T-helper 1 cell treated with Interleukin-12 subunit alpha and Interleukin-12 subunit beta and Interleukin-4 antibody, amounts not matched to agents 30 μg/mL and 1 μg/mL, for 36 hours (primary cell): ENCODE data around the gene SLC10A3.

Experiments used
- H3K27ac Mint-ChIP-seq: one replicate; pipeline ENCODE4 v1.8.0; 2021; ENCODE audit warnings: mild to moderate bottlenecking, mixed read lengths
- H3K27me3 Mint-ChIP-seq: one replicate; pipeline ENCODE4 v1.8.0; 2021; ENCODE audit warnings: low read depth, mixed read lengths
- H3K36me3 Mint-ChIP-seq: one replicate; pipeline ENCODE4 v1.8.0; 2021; ENCODE audit warnings: low read depth, mixed read lengths
- H3K4me1 Mint-ChIP-seq: one replicate; pipeline ENCODE4 v1.8.0; 2021; ENCODE audit warnings: low read depth, mixed read lengths
- H3K4me3 Mint-ChIP-seq: one replicate; pipeline ENCODE4 v1.8.0; 2021; ENCODE audit warnings: mild to moderate bottlenecking, moderate library complexity, mixed read lengths
- H3K9me3 Mint-ChIP-seq: one replicate; pipeline ENCODE4 v1.8.0; 2021; ENCODE audit warnings: mixed read lengths

The SLC10A3 gene

DNA sequence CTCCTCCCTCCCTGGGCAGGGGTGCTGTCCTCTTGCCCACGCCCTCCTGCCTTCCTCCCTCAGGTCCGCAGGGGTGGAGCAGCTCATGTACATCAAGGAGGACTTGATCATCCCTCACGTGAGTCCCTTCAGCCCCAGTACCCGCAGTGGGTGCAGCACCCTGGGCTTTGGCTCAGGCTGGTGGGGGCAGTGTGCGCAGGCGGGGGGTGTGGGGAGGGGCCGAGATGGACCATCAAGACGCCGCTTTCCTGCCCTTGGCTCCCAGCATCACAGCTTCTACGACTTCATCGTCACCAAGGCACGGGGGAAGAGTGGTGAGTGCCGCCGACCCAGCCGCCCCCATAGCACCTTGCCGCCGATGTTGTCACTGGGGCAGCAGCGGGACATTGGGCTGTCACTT lies 40.8 kb downstream of the SLC10A3 start:
- Mint-ChIP-seq H3K4me1 (peaks cover 11% of the 10 kb centered on the region), H3K4me3 (no peak overlapping the region), H3K9me3 (no peaks in the 10 kb centered on the region), H3K27ac (no peak overlapping the region), H3K27me3 (no peaks in the 10 kb centered on the region), H3K36me3 (peaks cover 13% of the 10 kb centered on the region)

DNA sequence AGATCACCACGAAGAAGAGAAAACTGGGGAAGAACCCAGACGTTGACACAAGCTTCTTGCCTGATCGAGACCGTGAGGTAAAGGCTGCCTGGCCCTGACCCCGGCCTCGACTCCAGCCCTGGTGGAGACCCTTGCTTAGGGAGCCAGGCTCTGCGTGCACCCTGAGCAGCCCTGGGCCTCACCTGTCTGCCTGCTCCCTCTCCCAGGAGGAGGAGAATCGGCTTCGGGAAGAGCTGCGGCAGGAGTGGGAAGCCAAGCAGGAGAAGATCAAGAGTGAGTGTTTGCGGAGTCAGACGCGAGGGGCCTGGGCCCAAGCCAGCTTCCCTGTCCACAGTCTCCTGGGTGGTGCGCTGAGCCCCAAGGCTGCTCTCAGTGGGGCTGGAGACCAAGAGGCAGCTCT lies 41.9 kb downstream of the SLC10A3 start:
- H3K27ac Mint-ChIP-seq, result no peak overlapping the region
- peaks cover 11% of the 10 kb centered on the region for H3K4me1 Mint-ChIP-seq
- H3K36me3 Mint-ChIP-seq, result peaks cover 13% of the 10 kb centered on the region
- H3K4me3 Mint-ChIP-seq, result no peak overlapping the region
- no peaks in the 10 kb centered on the region for H3K27me3 Mint-ChIP-seq
- H3K9me3 Mint-ChIP-seq, result no peaks in the 10 kb centered on the region

DNA sequence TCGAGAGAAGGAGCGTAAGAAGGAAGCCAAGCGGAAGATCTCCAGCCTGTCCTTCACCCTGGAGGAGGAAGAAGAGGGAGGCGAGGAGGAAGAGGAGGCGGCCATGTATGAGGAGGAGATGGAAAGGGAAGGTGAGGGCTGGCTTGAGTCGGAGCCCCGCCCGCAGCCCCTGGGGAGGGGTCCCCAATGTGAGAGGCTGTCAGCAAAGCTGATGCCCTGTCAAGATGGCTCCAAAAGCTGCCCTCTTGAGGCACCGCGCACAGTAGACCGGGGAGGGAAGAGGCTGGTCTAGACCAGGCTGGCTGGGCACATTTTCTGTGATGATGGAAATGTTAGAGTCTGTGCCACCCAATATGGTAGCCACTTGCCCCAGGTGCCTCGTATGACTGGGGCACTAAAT lies 44.0 kb downstream of the SLC10A3 start:
- H3K4me3 Mint-ChIP-seq, result peak overlapping the region; percentile 37
- H3K9me3 Mint-ChIP-seq, result no peaks in the 10 kb centered on the region
- no peak overlapping the region for H3K27ac Mint-ChIP-seq
- peaks cover 6% of the 10 kb centered on the region for H3K36me3 Mint-ChIP-seq
- H3K27me3 Mint-ChIP-seq, result no peaks in the 10 kb centered on the region
- H3K4me1 Mint-ChIP-seq, result peaks cover 16% of the 10 kb centered on the region

DNA sequence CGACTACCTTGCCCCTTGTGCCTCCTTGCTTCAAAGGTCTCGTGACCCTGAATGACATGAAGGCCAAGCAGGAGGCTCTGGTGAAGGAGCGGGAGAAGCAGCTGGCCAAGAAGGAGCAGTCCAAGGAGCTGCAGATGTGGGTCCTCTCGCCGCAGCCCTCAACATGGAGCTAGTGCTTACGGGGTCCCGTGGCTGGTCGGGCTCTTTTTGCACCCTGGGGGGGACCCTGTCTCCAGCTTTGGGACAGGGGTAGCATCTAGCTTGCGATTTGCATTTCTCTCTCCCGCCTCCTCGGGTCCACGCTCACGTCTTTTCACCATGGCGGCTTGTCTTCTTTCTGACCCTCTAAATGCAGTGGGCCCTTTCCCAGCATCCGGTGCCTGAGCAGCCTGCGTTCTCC lies 44.7 kb downstream of the SLC10A3 start:
- peak overlapping the region; percentile 37 for H3K4me3 Mint-ChIP-seq
- H3K36me3 Mint-ChIP-seq, result peaks cover 6% of the 10 kb centered on the region
- H3K4me1 Mint-ChIP-seq, result peaks cover 16% of the 10 kb centered on the region
- H3K27me3 Mint-ChIP-seq, result no peaks in the 10 kb centered on the region
- no peak overlapping the region for H3K27ac Mint-ChIP-seq
- no peaks in the 10 kb centered on the region for H3K9me3 Mint-ChIP-seq

DNA sequence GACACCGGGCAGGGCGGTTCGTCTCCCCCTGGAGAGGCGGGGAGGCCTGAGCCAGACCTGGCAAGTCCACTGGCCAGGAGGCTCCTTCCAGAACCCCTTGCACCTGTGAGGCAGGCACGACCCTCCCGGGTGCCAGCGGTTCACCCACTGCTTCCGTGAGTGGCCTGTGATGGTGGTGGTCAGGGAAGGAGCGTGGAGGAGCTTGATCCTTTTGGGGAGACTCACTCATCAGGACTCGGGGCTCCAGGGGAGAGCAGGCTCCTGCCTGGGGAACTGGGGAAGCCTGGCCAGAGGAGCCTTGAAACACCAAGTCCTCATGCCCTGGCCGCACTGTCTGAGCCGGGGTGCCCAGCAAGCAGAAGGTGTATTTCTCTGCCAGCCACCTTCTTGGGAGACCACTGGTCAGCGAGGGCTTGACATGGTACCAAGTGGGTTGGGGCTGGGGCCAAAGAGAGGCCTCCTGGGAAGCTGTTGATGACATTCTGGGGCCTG lies 45.6 kb downstream of the SLC10A3 start:
- no peaks in the 10 kb centered on the region for H3K27me3 Mint-ChIP-seq
- H3K36me3 Mint-ChIP-seq, result peaks cover 6% of the 10 kb centered on the region
- peak overlapping the region; percentile 25 for H3K4me3 Mint-ChIP-seq
- no peak overlapping the region for H3K27ac Mint-ChIP-seq
- H3K9me3 Mint-ChIP-seq, result no peaks in the 10 kb centered on the region
- peaks cover 16% of the 10 kb centered on the region for H3K4me1 Mint-ChIP-seq

DNA sequence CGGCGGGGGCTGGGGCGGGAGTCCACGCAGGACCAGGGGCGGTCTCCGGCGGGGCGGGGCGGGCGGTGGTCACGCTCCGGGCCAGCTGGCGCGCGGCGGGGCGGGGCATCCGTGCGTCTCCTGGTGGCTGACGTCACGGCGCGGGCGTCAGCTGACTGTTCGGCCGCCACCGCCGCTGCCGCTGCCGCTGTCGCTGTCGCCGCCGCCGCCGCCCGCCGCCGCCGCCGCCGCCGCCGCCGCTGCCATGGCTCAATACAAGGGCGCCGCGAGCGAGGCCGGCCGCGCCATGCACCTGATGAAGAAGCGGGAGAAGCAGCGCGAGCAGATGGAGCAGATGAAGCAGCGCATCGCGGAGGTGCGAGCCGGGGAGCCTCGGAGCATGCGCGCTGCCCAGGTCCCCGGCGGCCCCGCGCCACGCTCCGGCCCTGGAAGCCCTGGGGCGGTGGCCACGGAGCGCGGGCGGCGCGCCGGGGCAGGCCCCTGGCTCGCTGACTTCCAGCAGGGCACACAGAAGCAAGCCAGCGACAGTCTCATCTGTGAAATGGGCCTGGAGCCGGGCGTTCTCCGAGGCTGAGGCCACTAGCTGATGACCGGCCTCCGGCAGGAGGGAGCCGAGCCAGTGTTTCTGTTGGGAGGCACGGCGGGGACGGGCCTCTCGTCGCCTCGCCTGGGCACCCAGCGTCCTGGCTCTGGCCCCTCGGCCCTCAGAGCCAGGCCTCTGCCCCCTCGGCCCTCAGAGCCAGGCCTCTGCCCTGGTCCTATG lies 46.3 kb downstream of the SLC10A3 start, which contains the start of gene FAM50A:
Gene FAM50A (plus strand): TSS at position 150 of the 763 bp plus-strand sequence. CDS start 95 bp downstream, at position 245.
- H3K27ac Mint-ChIP-seq, result peak within 1 kb of the TSS; percentile 79
- H3K36me3 Mint-ChIP-seq, result peaks cover 6% of the 10 kb centered on the region
- peak within 1 kb of the TSS; percentile 77 for H3K4me3 Mint-ChIP-seq
- no peaks in the 10 kb centered on the region for H3K27me3 Mint-ChIP-seq
- no peaks in the 10 kb centered on the region for H3K9me3 Mint-ChIP-seq
- H3K4me1 Mint-ChIP-seq, result peaks cover 16% of the 10 kb centered on the region

DNA sequence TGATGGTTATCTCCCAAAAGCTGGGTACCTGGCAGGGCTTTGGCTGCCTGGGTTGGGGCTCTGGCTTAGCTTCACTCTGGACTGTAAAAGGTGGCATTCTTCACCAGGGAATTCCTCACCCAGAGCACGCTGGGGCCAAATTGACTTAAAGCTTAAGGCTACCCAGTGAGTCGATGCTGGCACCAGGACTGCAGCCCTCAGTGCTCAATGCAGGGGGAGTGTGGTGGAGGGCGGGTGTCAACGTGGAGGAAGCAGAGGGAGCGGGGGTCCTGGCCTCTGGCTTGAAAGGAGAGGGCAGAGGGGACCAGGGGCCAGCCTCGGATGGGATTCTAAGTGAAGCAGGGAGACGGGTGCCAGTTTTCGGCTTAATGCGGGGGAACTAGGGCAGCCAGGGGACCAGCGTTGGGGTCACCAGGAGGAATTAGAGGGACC lies 46.9 kb downstream of the SLC10A3 start:
- peaks cover 16% of the 10 kb centered on the region for H3K4me1 Mint-ChIP-seq
- H3K36me3 Mint-ChIP-seq, result peaks cover 9% of the 10 kb centered on the region
- peak overlapping the region; percentile 79 for H3K27ac Mint-ChIP-seq
- no peaks in the 10 kb centered on the region for H3K9me3 Mint-ChIP-seq
- no peaks in the 10 kb centered on the region for H3K27me3 Mint-ChIP-seq
- peak overlapping the region; percentile 77 for H3K4me3 Mint-ChIP-seq

DNA sequence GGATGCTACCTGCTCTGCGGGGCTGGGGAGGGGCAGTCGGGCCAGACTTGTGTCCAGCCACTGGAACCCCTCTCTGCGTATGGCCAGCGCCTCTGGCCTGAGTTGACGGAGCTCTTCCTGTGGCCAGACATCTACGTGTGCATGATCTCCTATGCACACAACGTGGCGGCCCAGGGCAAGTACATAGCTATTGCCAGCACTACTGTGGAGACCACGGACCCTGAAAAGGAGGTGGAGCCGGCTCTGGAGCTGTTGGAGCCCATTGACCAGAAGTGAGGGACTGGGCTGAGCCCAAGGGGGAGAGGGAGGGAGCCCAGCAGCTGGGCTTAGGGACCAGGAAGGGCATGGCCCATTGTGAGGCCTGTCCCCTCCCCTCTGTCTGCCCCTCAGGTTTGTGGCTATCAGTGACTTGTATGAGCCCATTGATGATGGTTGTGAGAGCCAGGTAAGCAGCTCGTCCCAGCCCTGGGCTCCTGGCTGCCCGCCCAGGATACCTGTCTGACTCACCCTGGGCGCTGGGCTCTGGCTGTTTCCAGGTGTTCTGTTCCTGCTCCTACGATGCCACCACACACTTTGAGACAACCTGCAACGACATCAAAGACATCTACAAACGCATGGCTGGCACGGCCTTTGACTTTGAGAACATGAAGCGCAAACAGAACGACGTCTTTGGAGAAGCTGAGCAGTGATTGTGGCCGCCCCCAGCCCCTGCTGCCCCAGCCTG lies 48.3 kb downstream of the SLC10A3 start:
- Mint-ChIP-seq H3K27me3 (no peaks in the 10 kb centered on the region), H3K4me3 (no peak overlapping the region), H3K9me3 (no peaks in the 10 kb centered on the region), H3K4me1 (peaks cover 19% of the 10 kb centered on the region), H3K27ac (no peak overlapping the region), H3K36me3 (peaks cover 8% of the 10 kb centered on the region)

DNA sequence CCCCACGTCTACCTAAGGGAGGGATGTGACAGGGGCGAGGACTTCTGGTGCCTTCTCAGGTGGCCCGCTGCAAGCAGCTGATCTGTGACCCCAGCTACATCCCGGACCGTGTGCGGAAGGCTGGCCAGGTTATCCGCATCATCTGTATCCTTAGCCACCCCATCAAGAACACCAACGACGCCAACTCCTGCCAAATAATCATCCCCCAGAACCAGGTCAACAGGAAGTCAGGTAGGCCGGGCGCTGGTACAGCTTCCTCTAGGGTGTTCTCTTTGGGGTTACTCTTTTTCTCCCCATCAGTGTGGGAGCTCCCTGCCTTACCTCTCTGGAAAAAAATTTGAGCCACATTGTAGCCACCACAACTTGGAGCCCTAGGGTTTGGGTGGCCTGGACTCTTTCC lies 48.9 kb downstream of the SLC10A3 start:
- no peaks in the 10 kb centered on the region for H3K9me3 Mint-ChIP-seq
- no peak overlapping the region for H3K4me3 Mint-ChIP-seq
- H3K27me3 Mint-ChIP-seq, result no peaks in the 10 kb centered on the region
- peaks cover 5% of the 10 kb centered on the region for H3K36me3 Mint-ChIP-seq
- H3K4me1 Mint-ChIP-seq, result peaks cover 16% of the 10 kb centered on the region
- H3K27ac Mint-ChIP-seq, result peak overlapping the region; percentile 26

DNA sequence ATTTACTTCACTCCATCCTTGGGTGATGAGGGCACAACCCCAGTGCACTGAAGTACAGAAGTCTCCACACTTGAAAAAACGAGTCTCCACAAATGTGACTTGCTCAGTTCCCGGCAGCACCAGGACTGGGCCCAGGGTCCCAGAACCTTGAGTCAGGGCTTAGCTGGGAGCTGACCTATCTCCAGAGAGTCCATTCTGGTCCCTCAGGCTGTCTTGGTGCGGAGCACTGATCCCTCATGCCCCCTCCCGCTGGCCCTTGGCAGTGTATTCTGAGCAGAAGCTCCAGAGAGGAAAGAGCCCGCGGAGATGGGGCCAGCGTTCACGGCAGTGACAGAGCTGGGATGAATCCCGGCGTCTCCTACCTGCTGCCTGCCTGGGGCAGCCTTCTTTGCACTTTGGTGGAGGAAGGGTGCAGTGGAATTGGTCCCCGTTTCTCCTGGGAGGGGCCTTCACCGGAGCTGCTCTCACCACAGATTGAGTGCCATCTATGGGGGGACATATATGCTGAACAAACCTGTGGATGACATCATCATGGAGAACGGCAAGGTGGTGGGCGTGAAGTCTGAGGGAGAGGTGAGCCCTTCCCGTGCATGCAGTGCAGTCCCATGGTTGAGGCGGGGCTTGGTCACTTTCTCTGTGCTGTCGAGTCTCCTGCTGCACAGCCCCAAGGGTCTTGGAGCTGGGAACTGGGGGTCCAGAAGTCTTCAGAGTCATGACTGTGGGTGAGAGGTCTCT lies 49.6 kb downstream of the SLC10A3 start:
- Mint-ChIP-seq H3K4me1 (peaks cover 15% of the 10 kb centered on the region), H3K27me3 (no peaks in the 10 kb centered on the region), H3K4me3 (no peak overlapping the region), H3K36me3 (peaks cover 5% of the 10 kb centered on the region), H3K9me3 (no peaks in the 10 kb centered on the region), H3K27ac (no peak overlapping the region)

DNA sequence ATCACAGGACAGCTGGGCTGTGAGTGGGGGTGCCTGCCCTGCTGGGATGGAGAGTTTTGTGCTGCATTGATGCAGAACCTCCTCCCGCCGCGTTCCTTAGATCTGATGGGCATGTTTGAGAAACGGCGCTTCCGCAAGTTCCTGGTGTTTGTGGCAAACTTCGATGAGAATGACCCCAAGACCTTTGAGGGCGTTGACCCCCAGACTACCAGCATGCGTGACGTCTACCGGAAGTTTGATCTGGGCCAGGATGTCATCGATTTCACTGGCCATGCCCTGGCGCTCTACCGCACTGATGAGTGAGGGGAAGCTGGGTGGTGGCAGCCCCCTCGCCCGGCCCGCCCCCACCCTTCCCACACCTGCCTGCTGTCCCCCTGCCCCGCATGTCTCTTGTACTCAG lies 50.6 kb downstream of the SLC10A3 start:
- Mint-ChIP-seq H3K4me1 (peaks cover 15% of the 10 kb centered on the region), H3K36me3 (peaks cover 5% of the 10 kb centered on the region), H3K9me3 (no peaks in the 10 kb centered on the region), H3K4me3 (no peak overlapping the region), H3K27ac (no peak overlapping the region), H3K27me3 (no peaks in the 10 kb centered on the region)

DNA sequence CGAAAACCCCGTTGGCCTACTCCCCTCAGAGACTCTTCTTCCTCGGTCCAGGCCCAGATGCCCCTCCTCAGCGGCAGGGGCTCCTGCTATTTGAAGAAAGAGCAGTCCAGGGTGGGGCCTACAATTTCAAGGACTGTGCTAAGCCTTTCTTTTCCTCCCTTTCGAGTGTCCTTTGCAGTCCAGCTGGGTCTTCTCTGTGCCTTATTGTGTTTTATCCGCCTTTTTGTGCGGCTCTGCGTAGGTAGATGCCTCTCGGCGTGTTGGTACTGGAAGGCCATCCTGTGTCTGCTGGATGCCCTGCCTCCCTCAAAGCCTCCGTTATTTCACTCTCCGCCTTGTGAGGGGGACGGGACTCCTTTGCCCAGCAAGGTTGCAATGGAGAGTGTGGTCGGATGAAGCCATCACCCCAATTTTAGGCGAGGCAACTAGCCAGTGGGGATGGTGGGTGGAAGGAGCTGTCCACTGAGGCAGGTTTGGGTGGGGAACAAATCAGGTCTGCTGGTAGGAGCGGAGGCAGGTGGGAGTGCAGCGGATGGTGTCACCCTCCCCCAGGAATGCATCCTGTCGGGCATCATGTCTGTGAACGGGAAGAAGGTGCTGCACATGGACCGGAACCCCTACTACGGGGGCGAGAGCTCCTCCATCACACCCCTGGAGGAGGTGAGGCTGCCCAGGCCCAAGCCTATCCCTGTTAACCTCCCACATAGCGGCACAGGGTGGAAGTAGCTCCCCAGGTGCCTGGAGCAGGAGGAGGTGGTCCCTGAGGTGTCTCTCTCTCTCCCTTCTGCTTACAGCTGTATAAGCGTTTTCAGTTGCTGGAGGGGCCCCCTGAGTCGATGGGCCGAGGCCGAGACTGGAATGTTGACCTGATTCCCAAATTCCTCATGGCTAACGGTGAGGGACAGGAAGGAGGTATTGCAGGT lies 52.2 kb downstream of the SLC10A3 start:
- Mint-ChIP-seq H3K27ac (peak overlapping the region; percentile 79), H3K4me1 (peaks cover 15% of the 10 kb centered on the region), H3K36me3 (peaks cover 6% of the 10 kb centered on the region), H3K27me3 (no peaks in the 10 kb centered on the region), H3K4me3 (peak overlapping the region; percentile 84), H3K9me3 (no peaks in the 10 kb centered on the region)
